ENCODE results near the gene BICRAL. TPM values are rescaled to one million over a fixed set of nuclear protein-coding genes. Genes with fewer than 3 reads are reported as not detected.

Gene BICRAL
- polyA plus RNA-seq, 1 donor, result 13.0 TPM

DNA sequence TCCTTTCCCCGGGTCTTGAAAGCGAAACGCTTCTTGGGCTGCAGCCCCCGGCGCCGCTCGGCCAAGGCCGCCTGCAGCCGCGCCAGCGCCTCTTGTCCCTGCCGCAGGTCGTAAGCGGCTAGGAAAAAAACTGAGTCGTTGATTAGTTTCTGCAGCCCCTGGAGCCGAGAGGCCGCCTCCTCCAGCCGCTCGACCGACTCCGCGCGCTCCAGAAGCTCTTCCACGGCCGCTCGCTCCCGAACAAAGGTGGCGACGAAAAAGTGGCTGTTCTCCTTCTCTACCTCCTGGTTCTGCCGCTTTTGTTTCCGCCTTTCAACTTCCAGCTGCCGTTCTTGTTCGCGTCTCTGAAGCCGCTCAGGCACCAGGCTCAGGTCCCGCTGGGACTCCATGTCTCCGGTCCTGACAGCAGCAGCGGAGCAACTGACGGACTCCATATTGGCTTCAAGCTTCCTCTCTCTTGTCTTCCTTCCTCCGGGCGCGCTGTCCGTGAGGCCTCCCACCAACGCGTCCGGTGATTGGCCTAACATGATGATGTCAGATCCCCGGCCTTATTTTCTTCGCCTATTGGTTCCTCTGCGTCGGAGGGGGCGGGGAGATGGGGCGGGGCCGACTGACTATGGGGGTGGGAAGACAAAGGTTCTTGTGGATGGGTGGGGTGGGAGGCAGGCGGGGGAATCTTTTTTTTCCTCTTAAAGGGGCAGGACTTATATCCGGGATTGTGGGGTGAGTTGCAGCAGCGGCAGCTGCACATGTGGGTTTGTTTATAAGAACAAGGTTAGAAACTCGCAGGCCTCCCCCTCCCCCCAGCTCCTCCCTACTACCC lies 36.0 kb upstream of the BICRAL start, which contains the start of gene TBCC:
TSS of gene TBCC (minus strand) at position 464 of the 823 bp plus-strand sequence. CDS start at position 434, 30 bp downstream.
- peak; percentile 97 to 98 for DNase-seq
- Histone ChIP-seq H3K4me1 (ENCODE audit: control insufficient read depth, insufficient read depth, low read length) (peaks cover 13% of the 10 kb centered on the region), H3K27me3 (ENCODE audit: control insufficient read depth, insufficient read depth, low read length) (no peaks in the 10 kb centered on the region), H3K9me3 (ENCODE audit: control insufficient read depth, low read depth, low read length) (no peaks in the 10 kb centered on the region), H3K36me3 (ENCODE audit: control insufficient read depth, insufficient read depth, low read length) (no peaks in the 10 kb centered on the region), H3K4me3 (ENCODE audit: low read length) (peak within 1 kb of the TSS; percentile 84), H3K27ac (ENCODE audit: low read length) (peak within 1 kb of the TSS; percentile 95)
- WGBS (ENCODE audit: insufficient coverage, low lambda C conversion rate), result 2% methylated on average over 7 of the region's 57 CpGs

GRCh38 chr6:42746463-42747391 lies 35.1 kb upstream of the BICRAL start:
- peak overlapping the region; percentile 95 for H3K27ac ChIP-seq (ENCODE audit: low read length)
- WGBS (ENCODE audit: insufficient coverage, low lambda C conversion rate), result no CpG with 5 or more reads among the region's 55 CpGs
- peak overlapping the region; percentile 77 for H3K4me3 ChIP-seq (ENCODE audit: low read length)
- no peaks in the 10 kb centered on the region for H3K36me3 ChIP-seq (ENCODE audit: control insufficient read depth, insufficient read depth, low read length)
- H3K9me3 ChIP-seq (ENCODE audit: control insufficient read depth, low read depth, low read length), result no peaks in the 10 kb centered on the region
- peaks cover 13% of the 10 kb centered on the region for H3K4me1 ChIP-seq (ENCODE audit: control insufficient read depth, insufficient read depth, low read length)
- H3K27me3 ChIP-seq (ENCODE audit: control insufficient read depth, insufficient read depth, low read length), result no peaks in the 10 kb centered on the region
- peak; percentile 82 to 87 for DNase-seq

DNA sequence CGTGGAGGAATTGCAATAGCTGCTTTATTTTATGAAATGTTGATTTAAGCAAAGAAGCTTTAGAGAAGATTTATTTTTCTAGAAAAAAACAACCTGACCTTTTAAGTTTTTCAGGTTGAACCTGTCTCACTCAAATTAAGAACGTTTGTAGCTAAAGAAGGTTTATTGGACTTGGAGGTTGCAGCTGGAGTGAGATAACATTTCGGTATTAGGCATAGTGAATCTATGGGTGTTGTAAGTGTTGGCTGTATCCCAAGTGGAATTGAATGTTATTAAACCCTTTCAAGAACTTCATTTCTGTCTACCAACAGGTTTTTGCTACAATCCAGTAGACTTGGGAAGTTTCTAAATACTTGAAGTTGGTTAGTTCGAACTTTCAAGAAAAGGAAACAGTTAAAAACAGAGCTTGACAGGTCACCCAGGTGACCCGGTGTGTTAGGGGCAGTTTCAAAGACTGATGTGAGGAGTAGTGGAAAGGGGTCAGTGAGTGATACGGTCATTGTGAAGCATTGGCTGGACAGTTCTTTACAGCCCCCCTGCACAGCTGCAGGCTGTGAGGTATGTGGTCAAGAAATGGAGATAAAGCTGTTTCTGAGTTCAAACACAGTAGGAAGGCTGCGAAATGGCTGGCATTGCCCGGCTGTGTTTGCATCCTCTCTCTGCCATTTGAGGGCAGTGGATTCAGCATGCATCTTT lies 33.5 kb upstream of the BICRAL start:
- WGBS (ENCODE audit: insufficient coverage, low lambda C conversion rate), result 17% methylated on average over 1 of the region's 8 CpGs
- DNase-seq, result no peak
- Histone ChIP-seq H3K36me3 (ENCODE audit: control insufficient read depth, insufficient read depth, low read length) (no peaks in the 10 kb centered on the region), H3K27ac (ENCODE audit: low read length) (no peak overlapping the region), H3K4me3 (ENCODE audit: low read length) (no peak overlapping the region), H3K4me1 (ENCODE audit: control insufficient read depth, insufficient read depth, low read length) (peaks cover 13% of the 10 kb centered on the region), H3K27me3 (ENCODE audit: control insufficient read depth, insufficient read depth, low read length) (no peaks in the 10 kb centered on the region), H3K9me3 (ENCODE audit: control insufficient read depth, low read depth, low read length) (no peaks in the 10 kb centered on the region)

- peaks cover 6% of the 10 kb centered on the region for H3K4me1 ChIP-seq (ENCODE audit: control insufficient read depth, insufficient read depth, low read length)
- no peaks in the 10 kb centered on the region for H3K36me3 ChIP-seq (ENCODE audit: control insufficient read depth, insufficient read depth, low read length)
- H3K4me3 ChIP-seq (ENCODE audit: low read length), result no peak overlapping the region
- H3K9me3 ChIP-seq (ENCODE audit: control insufficient read depth, low read depth, low read length), result no peaks in the 10 kb centered on the region
- H3K27ac ChIP-seq (ENCODE audit: low read length), result no peak overlapping the region
- H3K27me3 ChIP-seq (ENCODE audit: control insufficient read depth, insufficient read depth, low read length), result no peaks in the 10 kb centered on the region
- DNase-seq, result no peak
- 90% methylated on average over 2 of the region's 3 CpGs for WGBS (ENCODE audit: insufficient coverage, low lambda C conversion rate)
Observed at GRCh38 chr6:42751055-42751454, 30.8 kb upstream of the BICRAL start.

DNA sequence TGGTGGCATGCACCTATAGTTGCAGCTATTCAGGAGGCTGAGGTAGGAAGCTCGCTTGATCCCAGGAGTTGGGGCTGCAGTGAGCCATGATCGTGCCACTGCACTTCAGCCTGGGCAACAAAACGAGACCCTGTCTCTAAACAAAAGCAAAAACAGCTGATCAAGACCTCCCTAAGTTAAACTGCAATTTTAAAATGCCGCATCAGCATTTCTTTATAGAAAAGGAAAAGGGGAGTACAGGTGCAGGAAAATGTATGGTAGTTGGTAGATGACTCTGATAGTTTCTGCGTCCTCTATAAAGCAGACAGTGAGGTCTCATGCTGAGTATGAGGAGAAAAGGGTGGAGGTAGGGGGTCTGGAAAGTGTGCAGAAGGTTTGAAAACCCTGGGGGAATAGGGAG lies 27.1 kb upstream of the BICRAL start:
- H3K27ac ChIP-seq (ENCODE audit: low read length), result no peak overlapping the region
- H3K4me1 ChIP-seq (ENCODE audit: control insufficient read depth, insufficient read depth, low read length), result no peaks in the 10 kb centered on the region
- no peak for DNase-seq
- peaks cover 9% of the 10 kb centered on the region for H3K36me3 ChIP-seq (ENCODE audit: control insufficient read depth, insufficient read depth, low read length)
- H3K9me3 ChIP-seq (ENCODE audit: control insufficient read depth, low read depth, low read length), result no peaks in the 10 kb centered on the region
- H3K4me3 ChIP-seq (ENCODE audit: low read length), result no peak overlapping the region
- H3K27me3 ChIP-seq (ENCODE audit: control insufficient read depth, insufficient read depth, low read length), result no peaks in the 10 kb centered on the region
- WGBS (ENCODE audit: insufficient coverage, low lambda C conversion rate), result 100% methylated on average over 1 of the region's 5 CpGs

DNA sequence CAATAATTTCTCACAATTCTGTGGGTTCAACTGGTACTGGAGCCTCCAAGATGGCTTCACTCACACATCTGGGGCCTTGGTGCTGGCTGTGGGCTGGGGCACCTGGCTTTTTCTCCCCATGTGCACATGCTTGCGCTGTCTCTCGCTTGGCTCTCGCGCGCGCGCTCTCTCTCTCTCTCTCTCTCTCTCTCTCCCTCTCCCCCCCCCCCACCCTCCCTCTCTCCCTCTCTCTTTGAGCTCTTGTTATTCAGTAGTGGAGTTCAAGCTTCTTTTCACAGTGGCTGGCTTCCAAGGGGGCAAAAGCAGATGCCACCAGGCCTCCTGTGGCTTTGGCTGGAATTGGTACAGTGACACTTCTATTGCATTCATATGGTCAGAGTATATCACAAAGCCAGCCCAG lies 25.1 kb upstream of the BICRAL start:
- Histone ChIP-seq H3K9me3 (ENCODE audit: control insufficient read depth, low read depth, low read length) (no peaks in the 10 kb centered on the region), H3K36me3 (ENCODE audit: control insufficient read depth, insufficient read depth, low read length) (peaks cover 9% of the 10 kb centered on the region), H3K27ac (ENCODE audit: low read length) (no peak overlapping the region), H3K27me3 (ENCODE audit: control insufficient read depth, insufficient read depth, low read length) (no peaks in the 10 kb centered on the region), H3K4me1 (ENCODE audit: control insufficient read depth, insufficient read depth, low read length) (peaks cover under 1% of the 10 kb centered on the region), H3K4me3 (ENCODE audit: low read length) (no peak overlapping the region)
- no peak for DNase-seq
- no CpG with 5 or more reads among the region's 7 CpGs for WGBS (ENCODE audit: insufficient coverage, low lambda C conversion rate)

- no peaks in the 10 kb centered on the region for H3K27me3 ChIP-seq (ENCODE audit: control insufficient read depth, insufficient read depth, low read length)
- peaks cover 9% of the 10 kb centered on the region for H3K36me3 ChIP-seq (ENCODE audit: control insufficient read depth, insufficient read depth, low read length)
- no peak for DNase-seq
- peaks cover 17% of the 10 kb centered on the region for H3K4me1 ChIP-seq (ENCODE audit: control insufficient read depth, insufficient read depth, low read length)
- no peak overlapping the region for H3K27ac ChIP-seq (ENCODE audit: low read length)
- no peak overlapping the region for H3K4me3 ChIP-seq (ENCODE audit: low read length)
- no peaks in the 10 kb centered on the region for H3K9me3 ChIP-seq (ENCODE audit: control insufficient read depth, low read depth, low read length)
- no CpG with 5 or more reads among the region's 3 CpGs for WGBS (ENCODE audit: insufficient coverage, low lambda C conversion rate)
Observed at GRCh38 chr6:42758756-42759430, 23.0 kb upstream of the BICRAL start.

GRCh38 chr6:42761287-42762067 lies 20.4 kb upstream of the BICRAL start:
- DNase-seq, result no peak
- Histone ChIP-seq H3K4me1 (ENCODE audit: control insufficient read depth, insufficient read depth, low read length) (peaks cover 17% of the 10 kb centered on the region), H3K9me3 (ENCODE audit: control insufficient read depth, low read depth, low read length) (no peaks in the 10 kb centered on the region), H3K4me3 (ENCODE audit: low read length) (no peak overlapping the region), H3K36me3 (ENCODE audit: control insufficient read depth, insufficient read depth, low read length) (peaks cover 9% of the 10 kb centered on the region), H3K27ac (ENCODE audit: low read length) (peak overlapping the region; percentile 54), H3K27me3 (ENCODE audit: control insufficient read depth, insufficient read depth, low read length) (no peaks in the 10 kb centered on the region)
- 95% methylated on average over 4 of the region's 8 CpGs for WGBS (ENCODE audit: insufficient coverage, low lambda C conversion rate)

GRCh38 chr6:42762426-42762859 lies 19.4 kb upstream of the BICRAL start:
- Histone ChIP-seq H3K36me3 (ENCODE audit: control insufficient read depth, insufficient read depth, low read length) (peaks cover 9% of the 10 kb centered on the region), H3K4me1 (ENCODE audit: control insufficient read depth, insufficient read depth, low read length) (peaks cover 17% of the 10 kb centered on the region), H3K9me3 (ENCODE audit: control insufficient read depth, low read depth, low read length) (no peaks in the 10 kb centered on the region), H3K4me3 (ENCODE audit: low read length) (no peak overlapping the region), H3K27me3 (ENCODE audit: control insufficient read depth, insufficient read depth, low read length) (no peaks in the 10 kb centered on the region), H3K27ac (ENCODE audit: low read length) (peak overlapping the region; percentile 54)
- 88% methylated on average over 1 of the region's 3 CpGs for WGBS (ENCODE audit: insufficient coverage, low lambda C conversion rate)
- DNase-seq, result peak; percentile 68 to 75
